Placental epithelial cell (primary cell): ENCODE measurements around the gene HOOK1. TPM values are rescaled to one million over a fixed set of nuclear protein-coding genes. Genes with fewer than 3 reads are reported as not detected.

Experiments used
- total RNA-seq: library from RNA; depleted of rRNA; stranded (reverse); fragments of >200 nt; gene quantifications from 2 replicates; pipeline ENCODE4 v1.2.3, GENCODE V29; 2012

Gene HOOK1
- total RNA-seq, result 1.7 and 5.5 TPM in 2 replicates

DNA sequence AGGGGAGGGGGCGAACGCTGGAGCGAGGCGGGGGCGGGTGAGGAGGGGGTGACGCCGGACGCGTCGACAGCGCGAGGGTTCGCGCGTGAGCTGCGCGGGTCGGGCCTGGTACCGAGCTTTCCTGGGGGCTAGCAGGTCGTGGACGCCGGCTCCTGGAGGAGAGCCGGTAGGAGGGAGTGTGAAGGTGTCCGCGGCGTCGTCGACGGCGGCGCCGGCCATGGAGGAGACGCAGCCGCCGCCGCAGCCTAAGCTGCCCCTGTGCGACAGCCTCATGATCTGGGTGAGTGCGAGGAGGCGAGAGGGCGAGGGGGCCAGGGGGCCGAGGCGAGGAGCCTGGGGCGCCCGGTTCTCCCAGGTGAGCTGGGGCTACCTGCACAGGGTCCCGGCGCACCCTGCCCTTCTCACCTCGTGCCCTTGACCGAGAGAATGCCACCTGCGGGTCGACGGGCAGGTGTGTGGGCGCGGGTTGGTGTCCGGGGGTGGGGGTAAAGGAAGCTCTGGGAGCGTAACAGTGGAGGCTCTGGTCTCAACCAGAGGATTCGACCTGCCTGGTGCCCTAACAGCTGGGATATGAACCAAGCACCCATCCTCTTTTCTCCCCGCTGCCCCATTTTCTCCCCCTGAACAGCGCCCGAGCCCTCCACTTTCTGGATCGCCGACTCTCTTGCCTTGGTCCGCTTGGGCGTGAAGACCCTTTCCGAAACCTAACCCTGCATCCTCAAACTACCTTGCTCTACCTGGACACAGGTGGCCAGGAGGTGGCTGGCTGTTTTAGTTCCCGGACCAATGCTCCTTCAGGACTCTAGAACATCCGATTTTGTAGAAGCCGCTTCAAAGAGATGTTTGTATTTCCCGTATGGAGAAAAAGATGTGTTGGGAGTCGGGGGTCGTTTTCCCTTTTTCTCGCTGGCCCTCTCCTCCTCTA is at the start of gene HOOK1:
Gene HOOK1, plus strand, starts transcription at position 49 of the 925 bp plus-strand sequence. Its CDS starts 169 bp downstream, at position 218.

Other genes with a start within 250 kb of the HOOK1 start
- gene CYP2J2, start 111.8 kb downstream of the HOOK1 start, total RNA-seq, result 2.0 and 2.4 TPM in 2 replicates